SK-N-SH treated with all-trans-retinoic acid at 6 μM for 48 hours (cell line): ENCODE measurements around the gene GID4.

Experiments used
- ATAC-seq: fragments of 200-7000 bp; cut with Tn5 transposase; 3 replicates; pipeline ENCODE4 v1.9.1; 2020; ENCODE audit warnings: mild to moderate bottlenecking, moderate library complexity
- ARNTL ChIP-seq: fragments of 450-650 bp; formaldehyde crosslinking; IDR thresholded peaks from 2 replicates; pipeline ENCODE4 v1.5.0; 2020; ENCODE audit warnings: low read depth, mild to moderate bottlenecking, moderate library complexity, borderline replicate concordance
- BACH2 ChIP-seq: fragments of 250-450 bp; sonication (Bioruptor Pico); IDR thresholded peaks from 2 replicates; pipeline ENCODE4 v1.9.0; 2021; ENCODE audit warnings: mild to moderate bottlenecking, borderline replicate concordance
- CSDC2 ChIP-seq: fragments of 250-450 bp; sonication (Bioruptor Pico); IDR thresholded peaks from 2 replicates; pipeline ENCODE4 v1.5.0; 2020; ENCODE audit warnings: mild to moderate bottlenecking, moderate library complexity
- ESRRG ChIP-seq: fragments of 250-450 bp; sonication (Bioruptor Pico); IDR thresholded peaks from 2 replicates; pipeline ENCODE4 v1.6.1; 2021; ENCODE audit warnings: mild to moderate bottlenecking
- GLIS3 ChIP-seq: fragments of 250-450 bp; sonication (Bioruptor Pico); IDR thresholded peaks from 2 replicates; pipeline ENCODE4 v1.5.0; 2020; ENCODE audit warnings: mild to moderate bottlenecking, moderate library complexity
- ISL1 ChIP-seq: fragments of 250-450 bp; sonication (Bioruptor Pico); IDR thresholded peaks from 2 replicates; pipeline ENCODE4 v2.1.2; 2022; ENCODE audit warnings: mild to moderate bottlenecking, moderate library complexity
- OSR1 ChIP-seq: fragments of 250-450 bp; sonication (Bioruptor Pico); IDR thresholded peaks from 2 replicates; pipeline ENCODE4 v1.8.0; 2022; ENCODE audit warnings: moderate library complexity, mild to moderate bottlenecking, inconsistent platforms
- PPARA ChIP-seq: fragments of 250-450 bp; sonication (Bioruptor Pico); IDR thresholded peaks from 2 replicates; pipeline ENCODE4 v1.5.0; 2020; ENCODE audit warnings: mild to moderate bottlenecking, borderline replicate concordance
- RARB ChIP-seq: fragments of 250-450 bp; sonication (Bioruptor Pico); IDR thresholded peaks from 2 replicates; pipeline ENCODE4 v1.8.0; 2021; ENCODE audit warnings: mild to moderate bottlenecking, moderate library complexity
- SNAI2 ChIP-seq: fragments of 250-450 bp; sonication (Bioruptor Pico); IDR thresholded peaks from 2 replicates; pipeline ENCODE4 v1.5.0; 2020; ENCODE audit warnings: mild to moderate bottlenecking, moderate library complexity
- TCF4 ChIP-seq: fragments of 250-450 bp; sonication (Bioruptor Pico); IDR thresholded peaks from 2 replicates; pipeline ENCODE4 v1.8.0; 2021; ENCODE audit warnings: mild to moderate bottlenecking, moderate library complexity, borderline replicate concordance
- TOX ChIP-seq: fragments of 250-450 bp; sonication (Bioruptor Pico); IDR thresholded peaks from 2 replicates; pipeline ENCODE4 v1.8.0; 2021; ENCODE audit warnings: mild to moderate bottlenecking, moderate library complexity, borderline replicate concordance
- ZC3H10 ChIP-seq: fragments of 250-450 bp; sonication (Bioruptor Pico); IDR thresholded peaks from 2 replicates; pipeline ENCODE4 v1.5.1; 2021; ENCODE audit warnings: mild to moderate bottlenecking, moderate library complexity
- ZFP3 ChIP-seq: fragments of 250-450 bp; sonication (Bioruptor Pico); IDR thresholded peaks from 2 replicates; pipeline ENCODE4 v1.5.0; 2020; ENCODE audit warnings: mild to moderate bottlenecking, moderate library complexity
- ZNF565 ChIP-seq: fragments of 450-650 bp; formaldehyde crosslinking; conservative IDR thresholded peaks from 2 replicates; pipeline ENCODE4 v1.5.0; 2020; ENCODE audit warnings: low read depth, mild to moderate bottlenecking, moderate library complexity
- ZNF70 ChIP-seq: fragments of 450-650 bp; formaldehyde crosslinking; IDR thresholded peaks from 2 replicates; pipeline ENCODE4 v1.5.0; 2020; ENCODE audit warnings: mild to moderate bottlenecking, moderate library complexity
- ZNF8 ChIP-seq: fragments of 450-650 bp; formaldehyde crosslinking; IDR thresholded peaks from 2 replicates; pipeline ENCODE4 v1.5.0; 2020; ENCODE audit warnings: mild to moderate bottlenecking, moderate library complexity
- TF ChIP-seq, protein P1 (sequence below): fragments of 250-450 bp; sonication (Bioruptor Pico); IDR thresholded peaks from 2 replicates; pipeline ENCODE4 v1.8.0; 2021; ENCODE audit warnings: low read depth, mild to moderate bottlenecking, moderate library complexity, borderline replicate concordance
- TF ChIP-seq, protein P2 (sequence below): fragments of 250-450 bp; sonication (Bioruptor Pico); IDR thresholded peaks from 2 replicates; pipeline ENCODE4 v1.5.0; 2020; ENCODE audit warnings: mild to moderate bottlenecking, moderate library complexity
- TF ChIP-seq, protein P3 (sequence below): fragments of 250-450 bp; sonication (Bioruptor Pico); IDR thresholded peaks from 2 replicates; pipeline ENCODE4 v1.5.1; 2021; ENCODE audit warnings: mild to moderate bottlenecking, moderate library complexity
- TF ChIP-seq, protein P4 (sequence below): fragments of 250-450 bp; sonication (Bioruptor Pico); IDR thresholded peaks from 2 replicates; pipeline ENCODE4 v1.8.0; 2020; ENCODE audit warnings: mild to moderate bottlenecking, moderate library complexity, borderline replicate concordance

Gene GID4

DNA sequence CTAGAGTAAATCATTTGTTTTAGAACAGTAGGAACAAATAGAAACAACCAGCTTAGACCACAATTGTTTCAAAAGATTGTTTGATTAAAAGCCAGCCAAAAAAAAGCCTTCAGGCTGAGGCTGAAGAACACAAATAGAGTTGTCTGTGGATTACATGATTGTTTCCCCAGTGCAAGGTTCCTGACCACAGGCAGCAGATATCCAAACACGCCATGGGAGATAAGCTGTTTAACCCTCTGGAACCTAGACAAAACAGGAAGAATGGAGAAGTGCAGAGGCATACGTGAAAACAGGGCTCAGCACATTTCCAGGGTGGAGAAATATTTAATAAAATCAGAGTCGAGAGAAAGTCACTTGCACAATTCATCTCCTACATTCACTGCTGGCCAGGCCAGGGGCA, 21.2 kb upstream of the GID4 start:
- TF ChIP-seq RARB (CRISPR knock-in tag) (no peak), ISL1 (no peak), ESRRG (no peak), BACH2 (CRISPR knock-in tag) (no peak)
- ATAC-seq: no peak

DNA sequence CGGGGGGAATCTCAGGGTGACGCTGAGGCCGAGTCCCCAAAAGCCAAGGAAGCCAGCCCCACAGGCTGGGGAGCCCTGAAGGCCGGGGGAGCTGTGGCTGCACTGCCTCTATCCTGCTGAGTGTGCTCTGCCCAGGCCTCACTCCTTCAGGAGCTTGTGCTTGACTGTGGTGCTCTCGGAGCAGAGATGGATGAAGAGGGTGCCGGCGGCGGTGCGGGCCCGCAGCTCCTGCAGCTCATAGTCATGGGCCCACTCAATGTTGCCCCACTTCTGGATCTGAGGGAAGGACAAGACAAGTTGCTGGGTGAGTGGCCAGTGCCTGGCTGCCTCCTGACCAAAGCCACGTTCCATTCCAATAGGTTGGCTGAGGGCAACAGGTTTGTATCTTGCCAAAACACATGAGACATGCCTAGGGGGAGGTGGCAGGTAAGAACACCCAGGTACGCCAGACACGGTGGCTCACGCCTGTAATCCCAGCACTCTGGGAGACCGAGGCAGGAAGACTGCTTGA, 20.7 kb upstream of the GID4 start:
- TF ChIP-seq ZNF8 (CRISPR knock-in tag) (no peak), GLIS3 (CRISPR knock-in tag) (no peak)
- no peak for ATAC-seq

DNA sequence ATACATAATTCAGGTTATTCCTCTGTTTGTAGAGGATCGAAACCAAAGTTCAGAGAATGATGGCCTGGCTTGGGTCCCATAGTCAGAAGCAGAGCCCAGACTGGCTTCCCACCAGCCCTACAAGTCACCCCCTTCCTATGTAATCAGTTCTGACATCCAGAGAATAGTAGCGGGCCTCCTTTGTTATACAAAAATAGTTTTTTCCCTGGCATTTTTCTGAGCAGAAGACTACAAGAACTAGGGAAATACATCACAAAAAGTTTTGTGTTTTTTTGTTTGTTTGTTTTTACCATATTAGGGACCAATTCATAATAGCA, 19.4 kb upstream of the GID4 start:
- no peak for ATAC-seq
- TF ChIP-seq GLIS3 (CRISPR knock-in tag) (no peak), ZFP3 (CRISPR knock-in tag) (no peak), TCF4 (CRISPR knock-in tag) (no peak), ZNF565 (CRISPR knock-in tag) (no peak), ESRRG (no peak), PPARA (CRISPR knock-in tag) (no peak), ARNTL (CRISPR knock-in tag) (no peak), CSDC2 (CRISPR knock-in tag) (no peak), SNAI2 (CRISPR knock-in tag) (no peak), ISL1 (no peak), OSR1 (no peak)
- TF ChIP-seq, protein P1, sequence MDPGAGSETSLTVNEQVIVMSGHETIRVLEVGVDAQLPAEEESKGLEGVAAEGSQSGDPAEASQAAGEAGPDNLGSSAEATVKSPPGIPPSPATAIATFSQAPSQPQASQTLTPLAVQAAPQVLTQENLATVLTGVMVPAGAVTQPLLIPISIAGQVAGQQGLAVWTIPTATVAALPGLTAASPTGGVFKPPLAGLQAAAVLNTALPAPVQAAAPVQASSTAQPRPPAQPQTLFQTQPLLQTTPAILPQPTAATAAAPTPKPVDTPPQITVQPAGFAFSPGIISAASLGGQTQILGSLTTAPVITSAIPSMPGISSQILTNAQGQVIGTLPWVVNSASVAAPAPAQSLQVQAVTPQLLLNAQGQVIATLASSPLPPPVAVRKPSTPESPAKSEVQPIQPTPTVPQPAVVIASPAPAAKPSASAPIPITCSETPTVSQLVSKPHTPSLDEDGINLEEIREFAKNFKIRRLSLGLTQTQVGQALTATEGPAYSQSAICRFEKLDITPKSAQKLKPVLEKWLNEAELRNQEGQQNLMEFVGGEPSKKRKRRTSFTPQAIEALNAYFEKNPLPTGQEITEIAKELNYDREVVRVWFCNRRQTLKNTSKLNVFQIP (CRISPR knock-in tag): no peak
- TF ChIP-seq, protein P2, sequence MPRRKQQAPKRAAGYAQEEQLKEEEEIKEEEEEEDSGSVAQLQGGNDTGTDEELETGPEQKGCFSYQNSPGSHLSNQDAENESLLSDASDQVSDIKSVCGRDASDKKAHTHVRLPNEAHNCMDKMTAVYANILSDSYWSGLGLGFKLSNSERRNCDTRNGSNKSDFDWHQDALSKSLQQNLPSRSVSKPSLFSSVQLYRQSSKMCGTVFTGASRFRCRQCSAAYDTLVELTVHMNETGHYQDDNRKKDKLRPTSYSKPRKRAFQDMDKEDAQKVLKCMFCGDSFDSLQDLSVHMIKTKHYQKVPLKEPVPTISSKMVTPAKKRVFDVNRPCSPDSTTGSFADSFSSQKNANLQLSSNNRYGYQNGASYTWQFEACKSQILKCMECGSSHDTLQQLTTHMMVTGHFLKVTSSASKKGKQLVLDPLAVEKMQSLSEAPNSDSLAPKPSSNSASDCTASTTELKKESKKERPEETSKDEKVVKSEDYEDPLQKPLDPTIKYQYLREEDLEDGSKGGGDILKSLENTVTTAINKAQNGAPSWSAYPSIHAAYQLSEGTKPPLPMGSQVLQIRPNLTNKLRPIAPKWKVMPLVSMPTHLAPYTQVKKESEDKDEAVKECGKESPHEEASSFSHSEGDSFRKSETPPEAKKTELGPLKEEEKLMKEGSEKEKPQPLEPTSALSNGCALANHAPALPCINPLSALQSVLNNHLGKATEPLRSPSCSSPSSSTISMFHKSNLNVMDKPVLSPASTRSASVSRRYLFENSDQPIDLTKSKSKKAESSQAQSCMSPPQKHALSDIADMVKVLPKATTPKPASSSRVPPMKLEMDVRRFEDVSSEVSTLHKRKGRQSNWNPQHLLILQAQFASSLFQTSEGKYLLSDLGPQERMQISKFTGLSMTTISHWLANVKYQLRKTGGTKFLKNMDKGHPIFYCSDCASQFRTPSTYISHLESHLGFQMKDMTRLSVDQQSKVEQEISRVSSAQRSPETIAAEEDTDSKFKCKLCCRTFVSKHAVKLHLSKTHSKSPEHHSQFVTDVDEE: no peak
- TF ChIP-seq, protein P3, sequence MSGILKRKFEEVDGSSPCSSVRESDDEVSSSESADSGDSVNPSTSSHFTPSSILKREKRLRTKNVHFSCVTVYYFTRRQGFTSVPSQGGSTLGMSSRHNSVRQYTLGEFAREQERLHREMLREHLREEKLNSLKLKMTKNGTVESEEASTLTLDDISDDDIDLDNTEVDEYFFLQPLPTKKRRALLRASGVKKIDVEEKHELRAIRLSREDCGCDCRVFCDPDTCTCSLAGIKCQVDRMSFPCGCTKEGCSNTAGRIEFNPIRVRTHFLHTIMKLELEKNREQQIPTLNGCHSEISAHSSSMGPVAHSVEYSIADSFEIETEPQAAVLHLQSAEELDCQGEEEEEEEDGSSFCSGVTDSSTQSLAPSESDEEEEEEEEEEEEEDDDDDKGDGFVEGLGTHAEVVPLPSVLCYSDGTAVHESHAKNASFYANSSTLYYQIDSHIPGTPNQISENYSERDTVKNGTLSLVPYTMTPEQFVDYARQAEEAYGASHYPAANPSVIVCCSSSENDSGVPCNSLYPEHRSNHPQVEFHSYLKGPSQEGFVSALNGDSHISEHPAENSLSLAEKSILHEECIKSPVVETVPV (CRISPR knock-in tag): no peak

DNA sequence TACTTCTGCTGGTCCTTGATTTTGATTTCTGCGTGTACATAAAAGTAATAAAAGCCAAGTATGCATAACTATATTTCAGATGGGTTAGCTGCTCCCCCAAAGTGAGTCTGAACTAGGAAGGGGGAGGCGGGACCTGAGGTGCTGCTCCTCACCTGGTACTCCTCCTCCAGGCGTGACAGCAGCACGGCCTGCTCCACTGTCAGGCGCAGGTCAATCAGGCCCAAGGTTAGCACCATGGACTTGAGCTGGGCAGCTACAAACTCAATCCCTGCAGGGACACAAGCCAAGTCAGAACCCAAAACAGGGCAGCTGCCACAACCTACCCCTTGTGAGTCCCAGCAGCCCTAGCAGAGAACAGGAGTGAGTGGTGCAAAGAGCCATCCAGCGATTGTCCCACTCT, 18.2 kb upstream of the GID4 start:
- ATAC-seq: no peak
- TF ChIP-seq, protein P3 (CRISPR knock-in tag): no peak
- no peak for TF ChIP-seq TCF4 (CRISPR knock-in tag)

DNA sequence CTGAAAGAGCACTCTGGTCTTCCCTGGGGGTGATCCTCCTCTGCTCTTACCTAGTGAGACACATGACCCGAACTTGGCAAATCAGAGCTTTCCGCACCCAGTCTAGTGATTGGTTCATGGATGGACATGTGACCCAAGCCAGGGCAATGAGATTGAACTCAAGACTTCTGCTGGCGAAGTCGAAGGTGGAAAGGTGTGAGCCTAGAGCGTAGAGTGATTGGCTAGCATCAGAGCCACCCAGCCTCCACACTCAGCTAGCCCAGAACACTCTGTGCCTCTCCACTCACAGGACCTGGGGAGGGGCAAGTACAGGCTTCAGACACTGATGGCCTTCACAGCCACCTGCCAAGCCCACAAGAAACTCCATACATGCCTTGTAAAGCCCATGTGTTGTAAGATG, 17.8 kb upstream of the GID4 start:
- ATAC-seq: no peak
- TF ChIP-seq, protein P2: no peak
- TF ChIP-seq SNAI2 (CRISPR knock-in tag) (no peak), ZFP3 (CRISPR knock-in tag) (no peak), ZNF565 (CRISPR knock-in tag) (no peak), RARB (CRISPR knock-in tag) (no peak), TCF4 (CRISPR knock-in tag) (no peak), ZNF70 (CRISPR knock-in tag) (no peak), CSDC2 (CRISPR knock-in tag) (no peak), ZC3H10 (CRISPR knock-in tag) (no peak), ZNF8 (CRISPR knock-in tag) (no peak), TOX (CRISPR knock-in tag) (no peak), ARNTL (CRISPR knock-in tag) (no peak), BACH2 (CRISPR knock-in tag) (no peak), PPARA (CRISPR knock-in tag) (no peak), ESRRG (no peak), ISL1 (no peak)
- TF ChIP-seq, protein P4, sequence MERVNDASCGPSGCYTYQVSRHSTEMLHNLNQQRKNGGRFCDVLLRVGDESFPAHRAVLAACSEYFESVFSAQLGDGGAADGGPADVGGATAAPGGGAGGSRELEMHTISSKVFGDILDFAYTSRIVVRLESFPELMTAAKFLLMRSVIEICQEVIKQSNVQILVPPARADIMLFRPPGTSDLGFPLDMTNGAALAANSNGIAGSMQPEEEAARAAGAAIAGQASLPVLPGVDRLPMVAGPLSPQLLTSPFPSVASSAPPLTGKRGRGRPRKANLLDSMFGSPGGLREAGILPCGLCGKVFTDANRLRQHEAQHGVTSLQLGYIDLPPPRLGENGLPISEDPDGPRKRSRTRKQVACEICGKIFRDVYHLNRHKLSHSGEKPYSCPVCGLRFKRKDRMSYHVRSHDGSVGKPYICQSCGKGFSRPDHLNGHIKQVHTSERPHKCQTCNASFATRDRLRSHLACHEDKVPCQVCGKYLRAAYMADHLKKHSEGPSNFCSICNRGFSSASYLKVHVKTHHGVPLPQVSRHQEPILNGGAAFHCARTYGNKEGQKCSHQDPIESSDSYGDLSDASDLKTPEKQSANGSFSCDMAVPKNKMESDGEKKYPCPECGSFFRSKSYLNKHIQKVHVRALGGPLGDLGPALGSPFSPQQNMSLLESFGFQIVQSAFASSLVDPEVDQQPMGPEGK (CRISPR knock-in tag): no peak
